ENCODE data around the gene ATXN2.
A peak's percentile ranks its signal among the peaks of the same experiment; 100 is the strongest.

Gene ATXN2

DNA sequence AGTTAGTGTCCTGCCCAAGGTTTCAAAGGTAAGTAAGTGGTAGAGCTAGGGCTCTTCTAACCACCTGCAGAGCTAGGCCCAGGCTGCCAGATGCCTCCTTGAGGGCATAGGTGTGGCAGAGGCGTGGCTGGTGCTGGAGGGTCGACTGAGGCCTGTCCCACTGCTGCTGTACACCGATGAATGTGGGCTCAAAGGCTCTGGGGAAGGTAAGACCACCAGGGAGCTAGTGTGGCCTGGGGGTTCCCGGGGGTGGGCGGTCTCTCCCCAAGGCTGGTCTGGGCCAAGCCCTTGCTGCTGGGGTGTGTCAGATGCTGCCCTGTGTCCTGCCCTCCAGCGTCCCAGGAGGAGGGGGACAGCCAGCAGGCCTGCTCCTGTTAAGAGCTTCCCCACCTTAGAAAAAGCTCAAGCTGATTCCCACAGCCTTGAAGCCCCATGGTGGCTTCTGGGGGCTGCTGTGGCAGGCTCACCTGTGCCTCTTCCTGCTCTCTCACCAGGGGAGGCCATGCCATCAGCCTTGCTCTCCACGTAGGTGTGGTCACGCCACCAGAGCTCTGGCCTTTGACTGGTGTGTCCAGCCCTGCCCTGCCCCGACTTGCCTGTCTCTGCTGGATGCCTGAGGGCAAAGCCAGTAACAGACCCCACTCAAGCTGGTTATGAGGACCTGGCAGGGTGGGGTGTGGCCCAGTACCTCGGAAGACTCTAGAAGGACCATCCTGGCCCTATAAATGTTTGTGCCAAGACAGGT is 156.6 kb downstream of the ATXN2 start:
- DNase-seq (ENCODE audit: extremely low spot score, insufficient read length, low read depth): no peak

DNA sequence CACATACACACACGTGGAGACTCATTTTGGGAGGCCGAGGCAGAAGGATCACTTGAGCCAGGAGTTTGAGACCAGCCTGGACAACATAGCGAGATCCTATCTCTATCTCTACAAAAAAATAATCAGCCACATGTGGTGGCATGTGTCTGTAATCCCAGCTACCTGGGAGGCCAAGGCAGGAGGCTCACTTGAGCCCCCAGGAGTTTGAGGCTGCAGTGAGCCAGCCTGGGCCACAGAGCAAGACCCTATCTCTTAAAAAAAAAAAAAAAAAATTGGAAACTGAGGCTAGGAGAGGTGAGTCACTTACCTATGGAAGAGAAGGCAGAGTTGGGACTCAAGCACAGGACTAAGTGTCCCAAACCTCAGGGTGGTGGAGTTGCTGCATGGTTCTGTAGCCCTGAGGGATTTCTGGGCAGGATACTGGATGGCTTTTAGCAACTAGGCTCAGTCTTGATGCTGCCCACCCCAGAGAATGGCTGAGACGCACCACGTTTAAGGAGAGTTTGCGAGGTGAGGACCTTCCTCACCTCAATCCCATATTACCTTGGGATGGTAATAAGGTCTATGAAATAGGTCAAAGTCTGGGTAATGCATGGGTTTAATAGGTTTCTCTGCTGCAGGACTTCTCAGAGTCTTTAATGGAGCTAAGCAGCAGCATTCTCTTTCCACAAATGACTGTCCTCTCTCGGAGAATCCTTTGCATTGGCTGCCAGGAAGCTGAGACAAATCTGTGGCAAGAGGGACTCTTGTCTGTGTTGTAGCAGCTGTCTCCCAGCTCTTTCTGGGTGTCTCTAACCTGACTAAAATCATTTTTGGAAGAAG is 157.8 kb downstream of the ATXN2 start:
- DNase-seq (ENCODE audit: extremely low spot score, insufficient read length, low read depth): no peak
- FAIRE-seq: no peak

More for the DNA sequence above, 156.6 kb downstream of the ATXN2 start:
- no peak for FAIRE-seq

DNA sequence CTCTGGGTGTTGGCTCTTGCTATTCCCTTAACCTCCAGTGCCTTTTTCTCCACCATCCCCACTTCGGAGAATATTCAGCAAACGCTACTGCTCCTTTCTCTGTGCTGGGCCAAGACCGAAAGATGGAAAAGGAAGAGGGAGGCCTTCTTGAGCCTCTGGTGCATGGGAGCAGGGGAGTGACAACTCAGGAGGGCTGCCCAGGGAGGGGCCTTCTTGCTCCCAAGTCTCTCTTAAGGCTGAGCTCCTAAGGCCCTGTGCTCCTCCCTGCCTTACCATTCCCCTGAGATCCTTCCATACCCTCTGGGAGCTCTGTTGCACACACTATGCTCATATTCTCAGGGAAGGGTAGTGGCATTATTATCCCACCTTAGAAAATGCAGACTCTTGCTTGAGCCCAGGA is 158.5 kb downstream of the ATXN2 start:
- DNase-seq (ENCODE audit: extremely low spot score, insufficient read length, low read depth) (no peak), FAIRE-seq (no peak)

DNA sequence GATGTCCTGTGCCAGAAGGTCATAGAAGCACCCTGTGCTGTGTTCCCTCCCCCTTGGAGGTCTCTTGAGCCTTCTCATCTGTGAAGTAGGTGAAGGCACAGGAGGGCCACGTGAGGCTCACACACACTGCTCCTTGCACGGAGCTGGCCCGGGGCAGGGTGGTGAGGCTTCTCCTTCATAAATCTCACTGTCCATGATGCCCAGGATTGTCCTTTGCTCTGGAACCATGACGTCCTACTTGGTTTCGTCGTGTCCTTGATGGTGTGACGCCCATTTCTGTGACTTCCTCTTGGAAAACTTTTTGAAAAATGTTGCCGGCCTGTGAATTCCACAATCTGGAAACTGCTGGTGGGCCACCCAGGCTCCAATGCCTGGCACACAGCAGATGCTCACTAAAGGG is 159.0 kb downstream of the ATXN2 start:
- DNase-seq (ENCODE audit: extremely low spot score, insufficient read length, low read depth): no peak
- no peak for FAIRE-seq

DNA sequence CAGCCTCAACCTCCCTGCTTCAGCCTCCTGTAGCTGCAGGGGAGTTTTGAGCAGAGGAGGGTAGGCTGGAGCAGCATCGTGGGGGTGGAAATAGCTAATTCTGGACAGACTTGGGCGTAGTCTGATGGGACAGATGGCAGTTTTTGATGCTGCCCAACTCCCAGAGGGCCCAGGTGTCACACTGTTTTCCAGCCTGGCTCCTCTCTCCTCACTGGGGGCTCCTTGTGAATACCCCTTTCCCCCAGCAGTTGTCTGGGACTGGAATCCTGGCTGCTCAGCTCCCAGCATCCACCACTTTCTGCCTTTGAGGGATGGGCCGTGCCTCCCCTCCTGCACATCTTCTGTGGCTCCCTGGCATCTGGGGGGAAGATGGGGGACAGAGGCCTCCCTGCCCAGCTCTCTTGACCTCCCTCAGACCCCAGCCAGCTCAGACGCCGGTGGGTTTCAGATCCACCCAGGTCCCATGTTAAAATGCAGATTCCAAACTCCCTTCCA is 159.4 kb downstream of the ATXN2 start:
- FAIRE-seq (no peak), DNase-seq (ENCODE audit: extremely low spot score, insufficient read length, low read depth) (no peak)

DNA sequence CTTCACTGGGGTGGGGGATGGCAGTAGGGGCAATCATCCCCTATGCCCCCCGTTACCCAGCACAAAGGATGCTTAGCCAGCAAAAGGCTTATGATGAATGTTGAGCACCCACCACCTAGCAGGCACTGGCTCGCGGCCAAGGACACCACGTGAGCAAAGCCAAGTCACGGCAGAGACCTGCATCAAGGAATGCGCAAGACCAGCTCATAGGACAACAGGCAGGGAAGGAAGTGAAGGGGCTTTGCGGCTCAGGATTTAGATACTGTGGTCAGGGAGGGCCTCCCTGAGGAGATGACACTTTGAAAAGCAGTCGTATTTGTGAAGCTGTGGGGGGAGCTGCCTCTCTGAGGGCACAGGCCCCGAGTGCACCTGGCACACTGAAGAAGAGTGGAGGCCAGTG is 160.6 kb downstream of the ATXN2 start:
- DNase-seq (ENCODE audit: extremely low spot score, insufficient read length, low read depth) (no peak), FAIRE-seq (peak; percentile 33)

DNA sequence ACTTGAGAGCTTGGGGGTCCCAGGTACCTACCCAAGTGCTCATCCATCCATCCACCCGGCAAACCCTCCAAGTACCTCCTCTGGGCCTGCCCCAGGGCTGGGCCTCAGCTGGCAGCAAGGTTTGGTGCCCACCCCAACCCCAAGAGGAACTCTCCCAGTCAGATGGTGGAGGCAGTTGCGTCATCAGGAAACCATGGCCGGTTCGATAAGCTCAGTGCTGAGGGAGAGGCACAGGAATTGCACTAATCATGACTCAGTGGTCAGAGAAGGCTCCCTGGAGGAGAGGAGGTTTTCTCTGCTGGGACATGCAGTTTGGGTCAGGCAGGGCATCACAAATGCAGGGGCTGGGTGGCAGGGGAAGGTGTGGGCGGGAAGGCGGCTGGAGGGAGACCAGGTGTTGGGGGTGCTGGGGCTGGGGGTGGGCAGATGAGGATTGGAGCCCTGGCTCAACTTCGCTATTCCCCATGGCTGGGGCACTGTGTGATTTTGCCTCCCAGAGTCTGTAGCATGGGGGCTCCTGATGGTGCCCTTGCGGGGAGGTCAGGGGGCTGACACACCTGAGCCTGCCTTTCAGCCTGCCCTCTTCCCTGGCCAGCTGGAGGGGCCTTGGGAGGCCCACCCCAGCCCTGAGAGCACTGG is 161.2 kb downstream of the ATXN2 start:
- no peak for DNase-seq (ENCODE audit: extremely low spot score, insufficient read length, low read depth)
- no peak for FAIRE-seq

DNA sequence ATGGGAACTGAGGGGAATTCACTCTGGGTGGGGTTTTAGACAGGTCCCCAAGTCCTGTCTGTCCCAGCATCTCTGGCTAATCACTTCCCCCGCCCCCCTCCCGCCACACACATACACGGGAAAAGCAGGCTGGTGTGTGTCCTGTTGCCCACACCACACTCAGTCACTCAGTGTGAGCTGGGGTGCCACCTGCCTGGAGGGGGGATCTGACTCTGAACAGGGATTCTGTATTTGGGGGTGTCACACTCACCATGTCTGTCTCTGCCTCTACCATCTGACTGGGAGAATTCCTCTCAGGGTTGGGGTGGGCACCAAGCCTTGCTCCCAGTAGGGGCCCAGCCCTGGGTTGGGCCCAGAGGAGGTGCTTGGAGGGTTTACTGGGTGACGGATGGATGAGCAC is 162.3 kb downstream of the ATXN2 start:
- DNase-seq (ENCODE audit: extremely low spot score, insufficient read length, low read depth) (no peak), FAIRE-seq (no peak)

DNA sequence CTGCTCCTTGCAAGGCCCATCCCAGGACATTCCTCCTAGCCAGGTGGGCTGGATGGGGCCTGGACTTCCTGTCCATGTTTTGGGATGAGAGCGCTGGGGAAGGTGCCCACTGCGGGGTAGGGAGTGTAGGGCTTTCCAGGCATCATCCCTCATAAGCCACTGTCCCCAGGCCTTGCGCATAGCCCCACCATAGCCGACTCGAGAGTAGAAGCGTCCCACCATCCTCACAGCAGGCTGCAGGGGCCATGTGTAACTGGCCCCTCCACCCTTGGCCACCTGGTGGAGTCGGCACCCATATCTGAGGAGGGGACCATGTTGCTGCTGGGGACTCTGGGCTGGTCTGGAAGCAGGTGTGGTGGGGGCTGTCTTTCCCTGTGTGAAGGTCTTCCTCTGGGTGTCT is 162.8 kb downstream of the ATXN2 start:
- DNase-seq (ENCODE audit: extremely low spot score, insufficient read length, low read depth) (no peak), FAIRE-seq (no peak)

DNA sequence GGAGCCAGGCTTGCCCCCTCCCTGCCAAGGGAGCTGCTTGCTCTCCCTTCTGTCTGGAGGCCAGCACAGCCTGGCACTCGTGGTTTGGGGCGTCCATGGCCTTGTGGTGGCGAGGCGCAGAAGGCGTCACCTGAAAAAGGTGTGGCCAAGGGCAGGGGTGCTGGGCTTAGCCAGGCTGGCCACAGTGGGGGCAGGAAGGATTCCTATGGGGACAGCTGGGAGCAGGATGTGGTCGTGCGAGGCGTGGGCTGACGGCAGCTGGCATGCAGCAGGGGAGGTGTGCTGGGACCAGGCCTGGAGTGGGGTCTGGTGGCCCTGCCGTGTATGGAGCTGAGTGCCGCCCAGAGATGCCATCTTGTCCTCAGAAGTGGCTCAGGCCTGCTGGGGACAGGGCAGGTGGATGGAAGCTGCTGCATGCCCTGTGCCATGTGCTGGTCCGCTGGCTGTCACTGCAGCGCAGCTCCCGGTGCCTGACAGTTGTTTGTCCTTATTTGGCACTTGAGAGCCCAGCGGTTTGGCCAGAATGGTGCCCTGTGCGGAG is 163.4 kb downstream of the ATXN2 start:
- DNase-seq (ENCODE audit: extremely low spot score, insufficient read length, low read depth): no peak
- no peak for FAIRE-seq

DNA sequence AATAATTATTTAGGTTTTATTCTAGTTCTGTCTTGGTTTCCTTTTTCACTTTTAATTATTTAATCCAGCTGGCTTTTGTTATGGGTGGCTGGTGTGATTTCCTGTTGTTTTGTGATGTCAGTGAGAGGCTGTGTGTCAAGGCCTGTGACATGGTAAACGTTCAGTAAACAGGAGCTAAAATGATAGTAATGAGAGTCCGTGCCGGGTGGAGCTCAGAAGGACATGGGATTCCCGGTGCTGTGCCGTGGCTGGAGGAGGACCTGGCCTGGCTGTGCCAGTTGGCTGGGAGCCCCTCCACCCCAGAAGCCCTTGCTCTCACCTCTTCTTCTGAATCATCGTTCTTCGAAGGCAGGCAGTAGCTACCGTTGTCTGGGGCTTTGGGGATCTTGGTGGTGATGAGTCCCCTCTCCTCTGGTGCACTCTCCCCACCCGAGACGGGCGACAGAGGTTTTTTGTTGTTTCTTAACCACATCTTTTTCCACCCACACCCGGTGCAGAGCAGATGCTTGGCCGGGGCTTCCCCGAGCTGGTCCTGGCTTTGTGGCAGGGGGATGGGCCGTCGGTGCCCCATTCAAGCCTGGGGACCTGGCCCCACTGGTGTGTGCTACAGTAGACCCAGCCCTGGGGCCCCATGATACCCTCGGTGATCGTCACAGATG is 164.3 kb downstream of the ATXN2 start:
- DNase-seq (ENCODE audit: extremely low spot score, insufficient read length, low read depth): no peak
- FAIRE-seq: peak; percentile 89

DNA sequence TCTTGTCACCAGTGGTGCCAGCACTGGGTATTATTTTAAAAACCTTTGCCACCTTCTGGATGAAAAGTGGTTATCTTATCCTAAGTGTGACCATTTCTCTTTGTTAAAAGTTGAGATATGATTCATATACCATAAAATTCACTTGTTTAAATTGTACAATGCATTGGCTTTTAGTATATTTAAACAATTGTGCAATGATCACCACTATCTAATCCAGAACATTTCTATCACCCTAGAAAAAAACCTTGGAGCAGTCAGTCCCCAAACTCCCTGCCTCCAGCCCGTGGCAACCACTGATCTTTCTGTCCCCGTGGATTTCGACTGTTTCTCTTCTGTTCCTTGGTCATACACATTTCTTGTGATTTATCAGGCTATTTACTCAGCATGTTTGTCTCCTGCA is 165.1 kb downstream of the ATXN2 start:
- DNase-seq (ENCODE audit: extremely low spot score, insufficient read length, low read depth): no peak
- FAIRE-seq: no peak

DNA sequence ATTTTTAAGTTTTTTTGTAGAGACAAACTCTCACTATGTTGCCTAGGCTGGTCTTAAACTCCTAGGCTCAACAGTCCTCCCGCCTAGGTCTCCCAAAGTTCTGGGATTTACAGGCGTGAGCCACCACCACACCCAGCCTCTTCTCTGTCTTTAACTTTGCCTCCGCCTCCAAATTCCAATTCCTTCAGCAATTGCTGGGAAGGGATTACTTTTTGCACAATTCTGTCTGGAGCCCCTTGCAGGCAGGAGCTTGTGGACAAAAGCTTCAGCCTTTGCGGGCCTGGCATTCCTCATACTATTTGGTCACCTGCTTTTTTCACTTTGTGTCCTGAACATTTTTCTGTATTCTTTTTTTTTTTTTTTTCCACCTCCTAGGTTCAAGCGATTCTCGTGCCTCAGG is 167.3 kb downstream of the ATXN2 start:
- FAIRE-seq: no peak
- DNase-seq (ENCODE audit: extremely low spot score, insufficient read length, low read depth): no peak

DNA sequence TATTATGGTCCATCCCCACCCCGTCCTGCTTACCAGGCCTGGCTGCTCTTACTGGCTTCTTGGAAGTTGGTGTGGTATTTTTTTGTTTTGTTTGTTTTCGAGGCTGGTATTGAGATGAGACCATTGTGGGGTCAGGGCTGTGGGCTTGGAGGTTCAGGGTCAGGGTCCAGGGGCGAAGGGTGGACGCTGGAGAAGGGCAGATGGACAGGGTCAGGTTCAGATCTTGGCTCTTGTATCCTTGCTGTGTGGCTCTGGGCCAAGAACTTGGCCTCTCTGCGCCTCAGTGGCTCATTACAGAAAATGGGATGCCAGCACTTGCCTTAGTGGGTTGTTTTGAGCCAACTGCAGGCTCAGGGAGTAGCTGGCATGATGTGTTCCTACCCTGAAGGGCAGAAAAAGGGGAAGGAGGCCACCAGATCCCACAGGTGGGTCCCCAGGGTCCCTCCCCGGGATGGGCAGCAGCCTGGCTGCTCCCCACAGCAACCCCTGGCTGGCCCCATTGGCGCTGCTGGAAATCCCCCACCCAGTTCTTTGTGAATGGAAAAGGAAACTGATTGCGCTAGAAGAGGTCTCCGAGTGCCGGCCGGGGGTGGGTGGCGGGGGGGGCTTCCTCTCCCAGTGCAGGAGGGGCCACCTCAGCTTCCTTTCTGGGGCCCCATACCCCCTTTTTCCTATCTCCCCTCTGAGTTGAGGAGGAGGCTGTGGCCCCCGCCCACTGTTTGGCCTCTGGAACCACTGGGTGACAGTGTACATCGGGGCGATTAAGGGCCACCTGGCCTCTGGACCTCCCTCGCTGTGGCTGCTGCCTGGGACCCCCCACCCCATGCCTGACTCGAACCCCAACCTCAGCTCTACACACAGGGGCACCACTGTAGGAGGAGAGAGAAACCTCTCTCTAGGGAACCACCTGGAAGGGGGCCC is 168.4 kb downstream of the ATXN2 start:
- peak; percentile 75 for FAIRE-seq

DNA sequence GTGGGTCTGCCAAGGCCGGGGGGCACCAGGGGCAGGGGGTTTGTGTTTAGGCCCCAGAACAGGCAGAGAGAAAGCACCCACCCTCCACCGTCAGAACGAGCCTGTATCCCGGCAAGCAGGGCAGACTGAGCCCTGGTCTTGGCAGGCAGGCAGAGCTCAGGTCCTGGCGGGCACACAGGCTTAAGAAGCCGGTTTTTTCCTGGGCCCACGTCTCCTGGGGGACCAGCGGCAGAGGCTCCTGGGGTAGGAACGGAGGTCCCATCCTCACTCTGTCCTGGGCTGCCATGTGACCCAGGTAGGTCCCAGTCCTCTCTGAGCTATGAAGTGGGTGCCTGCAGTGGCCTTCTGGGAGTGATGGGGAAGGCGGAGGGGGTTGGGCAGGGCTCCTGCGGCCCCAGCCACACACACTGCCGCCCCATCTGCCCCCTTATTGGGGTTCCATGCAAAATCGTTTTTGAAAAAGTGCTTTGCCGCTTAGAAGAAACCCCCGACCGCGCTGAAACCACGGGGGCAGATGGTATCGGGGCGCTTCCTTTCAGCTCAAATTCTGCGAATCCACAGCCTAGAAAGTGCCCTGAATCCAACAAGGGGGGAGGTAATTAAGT is 169.2 kb downstream of the ATXN2 start:
- FAIRE-seq: peak; percentile 66
- no peak for DNase-seq (ENCODE audit: extremely low spot score, insufficient read length, low read depth)

More for the DNA sequence above, 168.4 kb downstream of the ATXN2 start:
- no peak for DNase-seq (ENCODE audit: extremely low spot score, insufficient read length, low read depth)

DNA sequence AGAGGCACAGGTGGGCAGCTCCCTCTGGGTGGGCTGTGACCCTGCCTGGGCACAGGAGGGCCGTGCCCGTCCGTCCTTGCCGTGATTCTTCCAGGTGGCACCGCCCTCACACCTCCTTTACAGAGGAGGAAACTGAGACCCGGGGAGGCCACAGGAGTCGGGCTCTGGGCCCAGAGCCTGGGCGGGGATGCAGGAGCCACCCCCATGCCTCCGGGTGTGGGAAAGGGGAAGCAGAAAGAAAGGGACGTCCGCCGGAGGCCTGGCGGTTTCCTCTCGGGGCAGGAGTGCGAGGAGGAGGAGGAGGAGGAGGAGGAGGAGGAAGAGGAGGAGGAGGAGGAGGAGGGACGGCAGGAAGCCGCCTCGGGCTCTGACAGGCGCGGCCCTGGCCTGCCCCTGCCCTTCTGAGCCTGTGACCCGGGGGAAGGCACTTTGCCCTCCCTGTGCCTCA is 170.4 kb downstream of the ATXN2 start:
- FAIRE-seq (peak; percentile 53), DNase-seq (ENCODE audit: extremely low spot score, insufficient read length, low read depth) (no peak)

DNA sequence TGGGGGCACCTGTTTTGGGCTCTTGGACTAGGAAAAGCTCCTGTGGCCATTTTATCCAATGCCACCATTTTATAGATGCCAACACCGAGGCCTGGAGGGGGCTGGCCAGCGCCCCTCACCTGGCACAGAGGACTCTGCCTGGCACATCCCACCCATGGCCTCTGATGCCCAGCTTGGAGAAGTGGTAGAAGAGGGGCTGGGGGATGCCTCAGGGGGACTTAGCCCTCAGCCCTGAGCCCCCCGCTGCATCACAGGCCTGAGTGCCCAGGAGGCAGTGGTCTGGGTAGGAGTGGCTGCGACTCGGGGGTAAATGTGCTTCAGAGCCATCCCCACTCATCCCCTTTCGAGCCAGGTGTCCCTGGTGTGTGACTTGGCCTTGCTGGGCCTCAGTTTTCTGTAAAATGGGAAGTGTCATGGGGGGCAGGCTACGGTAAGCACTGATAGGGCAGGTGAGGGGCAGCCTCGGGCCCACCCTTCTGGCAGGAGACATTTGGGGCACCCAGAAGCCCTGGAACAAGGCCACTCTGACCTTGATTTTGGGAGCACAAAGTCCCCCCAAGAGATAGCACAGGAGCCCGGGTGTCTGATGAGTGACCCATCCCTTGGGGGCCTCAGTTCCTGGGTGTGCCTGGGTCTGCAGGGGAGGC is 170.9 kb downstream of the ATXN2 start:
- FAIRE-seq (no peak), DNase-seq (ENCODE audit: extremely low spot score, insufficient read length, low read depth) (no peak)

DNA sequence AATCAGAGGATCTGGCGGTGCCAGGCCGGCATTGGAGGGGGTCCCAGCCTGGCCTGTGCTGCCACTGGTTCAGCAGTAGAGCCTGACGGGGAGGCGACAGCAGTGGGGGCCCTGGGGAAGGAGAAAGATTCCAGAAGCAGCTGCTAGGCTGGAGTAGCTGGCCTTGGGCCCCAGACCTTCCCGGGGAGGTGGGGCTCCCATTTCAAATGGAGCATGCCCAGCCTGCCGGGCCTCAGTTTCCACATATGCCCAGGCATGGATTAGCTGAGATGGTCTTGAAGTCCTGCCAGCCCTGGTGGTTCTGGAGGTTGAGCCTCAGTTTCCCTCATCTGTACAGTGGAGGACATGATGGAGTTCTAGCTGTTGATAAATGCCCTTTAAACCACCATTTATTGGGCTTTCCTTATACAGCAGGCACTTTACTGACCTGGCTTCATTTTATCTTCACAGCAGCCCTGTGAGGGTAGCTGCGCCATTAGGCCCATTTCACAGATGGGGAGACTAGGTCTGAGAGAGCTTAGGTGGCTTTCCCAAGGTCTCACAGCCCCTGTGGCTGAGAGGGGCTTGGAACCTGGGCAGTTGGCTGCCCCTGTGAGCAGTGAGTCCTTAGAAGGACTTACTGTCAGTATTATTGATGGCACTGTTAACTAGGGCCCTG is 171.6 kb downstream of the ATXN2 start:
- FAIRE-seq (no peak), DNase-seq (ENCODE audit: extremely low spot score, insufficient read length, low read depth) (no peak)
